D341Med (cell line): Measurements from ENCODE around the gene OPN1SW.

Experiments used
- DNase-seq: peaks from one replicate; pipeline ENCODE4 v3.0.0; 2012; ENCODE audit warnings: low spot score

Gene OPN1SW

DNA sequence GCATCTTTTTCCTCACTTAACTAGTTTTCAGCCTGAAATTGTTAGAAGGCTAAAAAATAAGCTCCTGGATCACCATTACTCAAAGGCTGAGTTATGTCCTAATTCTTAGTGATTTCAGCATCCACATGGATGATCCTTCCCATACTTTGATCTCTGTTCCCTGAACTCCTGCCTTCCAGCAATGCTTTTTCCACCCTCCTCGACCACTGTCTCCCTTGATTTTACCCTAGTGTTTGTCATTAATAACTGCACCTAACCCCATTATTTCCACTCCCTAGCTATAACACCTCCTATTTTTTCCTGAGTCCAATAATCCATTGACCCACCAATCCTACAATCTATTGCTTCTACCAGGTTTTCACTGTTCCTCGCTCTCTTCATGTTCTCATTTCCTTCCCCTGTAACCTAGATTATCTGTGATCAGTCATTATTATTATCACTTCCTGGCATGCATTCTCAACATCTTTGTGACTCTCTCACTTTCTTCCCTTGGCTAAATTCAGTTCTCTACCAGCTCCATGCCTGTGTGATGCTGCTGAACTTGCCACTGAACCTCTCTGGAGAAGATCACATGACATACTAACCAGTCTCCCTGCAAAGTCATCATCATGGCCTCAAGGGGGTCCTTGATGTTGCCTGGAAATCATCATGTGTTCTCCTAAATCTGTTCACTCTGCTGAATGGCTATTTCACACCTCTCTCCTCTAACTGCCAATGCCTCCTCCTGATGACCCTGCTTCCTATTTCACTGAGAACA lies 42.9 kb downstream of the OPN1SW start:
- DNase-seq, result no peak

DNA sequence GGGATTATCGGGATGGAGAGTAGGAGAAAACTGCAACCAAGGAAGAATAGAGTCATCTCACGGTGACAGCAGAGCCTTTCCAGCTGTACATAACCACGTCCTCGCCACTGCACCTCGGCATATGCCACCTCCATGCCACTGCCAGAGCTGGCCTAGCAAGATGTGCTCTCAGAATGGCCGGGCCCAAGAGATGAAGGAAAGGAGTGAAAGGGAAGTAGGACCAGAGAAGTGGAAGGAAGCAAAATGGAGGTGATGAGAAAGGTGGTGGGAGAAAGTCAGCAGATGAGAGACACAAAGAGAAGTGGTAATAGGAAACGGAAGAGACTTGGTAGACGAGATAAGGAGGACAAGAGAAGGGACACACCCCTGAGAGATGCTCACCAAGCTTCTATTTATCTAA lies 44.4 kb downstream of the OPN1SW start:
- no peak for DNase-seq

DNA sequence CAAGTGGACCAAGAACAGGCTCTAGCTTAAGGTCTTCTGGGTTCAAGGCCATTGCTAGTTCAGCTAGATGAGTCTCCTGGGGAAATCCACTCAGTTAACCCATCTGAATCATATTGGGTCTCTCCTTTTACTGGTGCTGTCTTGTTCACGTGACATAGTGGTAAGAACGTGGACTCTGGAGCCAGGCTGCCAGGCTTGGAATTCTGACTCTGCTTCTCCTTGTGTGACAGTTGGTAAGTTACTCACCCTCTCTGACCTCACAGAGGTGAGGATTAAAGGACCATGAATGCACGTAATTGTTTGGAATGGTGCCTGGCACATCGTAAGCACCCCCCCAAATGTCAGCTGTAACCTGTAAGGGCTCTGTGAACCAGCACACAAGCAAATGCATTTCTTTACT lies 46.1 kb downstream of the OPN1SW start:
- no peak for DNase-seq

DNA sequence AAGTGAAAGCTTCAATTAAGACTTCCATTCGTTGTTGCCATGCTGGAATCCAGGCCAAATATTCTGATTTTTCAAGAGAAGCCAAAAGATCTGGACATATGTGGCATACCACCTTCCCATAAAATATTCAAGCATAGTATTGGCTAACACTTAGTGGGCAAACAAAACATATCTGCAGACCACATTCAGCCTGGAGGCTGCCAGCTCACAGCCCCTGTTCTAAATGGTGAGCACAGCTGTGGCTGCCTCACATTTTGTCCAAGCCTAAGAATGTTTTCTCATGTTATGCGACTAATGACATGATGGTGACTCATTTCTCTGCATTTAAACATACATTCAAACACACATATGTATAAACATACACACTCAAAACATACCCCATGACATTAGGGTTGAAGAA lies 47.0 kb downstream of the OPN1SW start:
- DNase-seq, result no peak

DNA sequence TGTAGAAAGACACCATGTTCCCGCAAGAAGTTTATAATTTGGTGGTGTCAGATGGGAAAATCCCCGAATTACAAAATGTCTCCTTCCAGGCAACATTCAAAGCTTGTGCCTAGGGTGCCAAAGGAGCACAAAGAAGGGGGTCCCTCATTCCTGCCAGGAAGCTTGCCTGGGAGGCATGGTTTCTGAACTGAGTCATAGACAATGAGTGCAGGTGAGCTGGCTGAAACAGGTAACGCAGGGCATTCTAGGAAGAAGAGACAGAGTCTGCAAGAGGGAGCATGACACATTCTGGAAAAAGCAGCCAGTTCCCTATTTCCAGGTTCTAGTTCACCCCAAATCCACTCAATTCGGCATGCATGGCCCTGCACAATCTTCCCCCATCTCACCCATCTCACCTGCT lies 48.4 kb downstream of the OPN1SW start:
- no peak for DNase-seq

DNA sequence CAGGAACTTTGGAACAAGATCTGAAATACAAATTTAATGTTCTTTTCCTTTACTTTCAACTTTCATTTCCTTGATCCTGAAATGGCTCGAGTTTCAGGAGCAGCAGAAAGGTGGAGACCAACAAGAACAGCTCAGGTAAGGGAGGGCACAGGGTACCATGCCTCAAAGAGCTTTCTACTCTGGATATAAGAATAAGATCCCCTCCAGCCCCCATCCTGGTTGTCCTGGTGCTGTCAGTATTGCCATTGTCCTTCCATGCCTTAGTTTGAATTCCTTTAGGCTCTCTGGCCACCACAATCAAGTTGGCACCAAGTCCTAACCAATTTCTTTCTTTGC lies 48.9 kb downstream of the OPN1SW start:
- DNase-seq, result no peak

DNA sequence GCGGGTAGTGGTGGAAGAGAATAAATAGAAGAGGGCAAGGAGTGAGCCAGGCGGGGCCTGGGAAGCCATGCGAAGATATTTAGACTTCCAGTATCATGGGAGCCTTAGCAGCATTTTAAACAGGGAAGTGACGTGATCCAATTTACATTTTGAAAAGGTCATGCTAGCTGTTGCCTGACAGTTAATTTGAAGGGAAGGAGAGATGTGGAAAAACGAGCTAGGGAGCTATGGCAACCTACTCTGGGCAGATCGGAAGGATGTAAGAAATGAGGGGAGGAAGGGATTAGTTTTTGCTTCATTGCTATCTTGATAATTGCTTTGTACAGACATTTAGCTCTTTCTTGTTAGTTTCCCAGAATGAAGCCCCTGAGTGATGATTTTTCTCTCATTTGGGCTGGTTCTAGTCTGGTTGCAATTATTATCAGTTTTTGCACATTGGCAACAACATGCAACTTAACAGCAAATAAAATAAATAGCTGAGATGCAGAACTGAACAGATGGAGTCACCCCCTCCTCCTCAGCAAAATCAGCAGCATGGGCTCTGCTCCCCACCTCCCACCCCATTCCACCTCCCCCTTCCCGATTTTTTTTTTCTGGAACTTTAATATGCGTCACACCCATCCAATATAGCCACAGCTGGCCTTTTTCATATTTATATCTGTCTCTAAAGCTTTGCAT lies 49.4 kb downstream of the OPN1SW start:
- DNase-seq, result no peak

DNA sequence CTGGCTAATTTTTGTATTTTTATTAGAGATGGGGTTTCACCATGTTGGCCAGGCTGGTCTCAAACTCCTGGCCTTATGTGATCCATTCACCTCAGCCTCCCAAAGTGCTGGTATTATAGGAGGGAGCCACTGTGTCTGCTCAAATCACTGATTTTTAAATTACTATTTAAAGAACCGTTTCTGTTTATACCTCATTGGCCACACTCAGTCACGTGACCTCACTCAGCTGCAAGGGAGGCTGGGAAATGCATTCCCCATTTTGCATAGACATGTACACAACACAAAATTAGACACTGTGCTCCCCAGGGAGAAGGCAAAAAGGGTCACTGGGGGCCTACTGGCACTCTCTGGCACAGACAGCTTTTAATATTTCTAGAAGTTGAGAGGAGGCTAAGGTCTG lies 50.1 kb downstream of the OPN1SW start:
- no peak for DNase-seq

DNA sequence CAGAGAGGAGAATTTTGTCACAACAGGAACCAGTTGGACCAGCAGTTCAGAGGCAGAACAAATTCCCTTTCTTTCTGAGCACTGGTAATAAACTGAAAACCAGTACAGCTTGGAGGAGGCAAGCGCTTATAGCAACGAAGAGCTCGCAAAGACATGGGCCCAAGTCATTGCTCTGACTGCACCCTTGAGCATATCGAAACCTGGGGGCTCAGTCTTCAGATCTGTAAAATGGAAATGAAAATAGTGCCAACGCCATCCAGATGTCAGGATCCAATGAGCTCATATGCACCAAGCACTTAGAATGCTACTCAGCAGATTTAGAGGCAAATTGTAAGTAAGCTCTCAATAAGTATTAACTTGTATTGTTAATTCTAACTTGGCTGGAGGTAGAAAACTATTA lies 50.9 kb downstream of the OPN1SW start:
- no peak for DNase-seq
